ENCODE measurements around the gene HDAC7.

Gene HDAC7

DNA sequence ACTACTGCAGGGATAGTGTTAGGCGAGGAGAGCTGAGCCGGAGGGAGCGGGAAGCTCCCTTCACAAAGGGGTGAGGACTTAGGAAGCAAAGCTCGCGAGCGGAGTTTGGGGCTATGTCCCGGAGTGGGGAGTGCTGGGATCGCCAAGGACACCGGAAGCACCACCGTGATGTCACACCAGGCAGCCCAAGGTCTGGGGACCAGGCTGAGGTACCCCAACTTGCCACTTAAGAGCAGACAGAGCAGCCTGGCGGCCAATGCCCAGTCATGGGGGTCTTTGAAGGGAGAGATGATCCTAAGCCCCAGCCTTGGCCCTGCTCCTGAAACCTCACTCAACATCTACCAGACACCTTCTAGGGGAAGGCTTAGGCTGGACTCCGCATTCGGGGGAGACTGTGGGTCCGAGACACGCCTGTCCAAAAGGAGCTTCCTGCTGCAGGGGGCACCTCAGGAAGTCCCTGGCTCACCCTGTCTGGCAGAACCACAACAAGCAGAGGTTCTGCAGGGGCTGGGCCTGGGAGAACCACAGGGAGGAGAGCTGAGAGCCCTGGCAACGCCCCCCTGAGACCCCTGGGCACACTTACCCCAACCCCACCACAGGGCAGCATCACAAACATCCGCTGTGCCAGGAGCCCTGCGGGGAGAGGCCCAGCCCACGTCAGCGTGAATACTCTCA, 28.9 kb downstream of the HDAC7 start:
- no peak overlapping the region for H3K4me3 ChIP-seq (ENCODE audit: control insufficient read depth, low read depth, low read length)
- no peak for TF ChIP-seq CTCF (conservative IDR thresholded peaks at IDR 0.05; ENCODE audit: control insufficient read depth, insufficient read depth, low read depth, low read length)
- no peak for DNase-seq (ENCODE audit: low read depth)

GRCh38 chr12:47789712-47790489, 29.8 kb downstream of the HDAC7 start:
- H3K4me3 ChIP-seq (ENCODE audit: control insufficient read depth, low read depth, low read length): no peak overlapping the region
- no peak for DNase-seq (ENCODE audit: low read depth)
- no peak for TF ChIP-seq CTCF (conservative IDR thresholded peaks at IDR 0.05; ENCODE audit: control insufficient read depth, insufficient read depth, low read depth, low read length)

DNA sequence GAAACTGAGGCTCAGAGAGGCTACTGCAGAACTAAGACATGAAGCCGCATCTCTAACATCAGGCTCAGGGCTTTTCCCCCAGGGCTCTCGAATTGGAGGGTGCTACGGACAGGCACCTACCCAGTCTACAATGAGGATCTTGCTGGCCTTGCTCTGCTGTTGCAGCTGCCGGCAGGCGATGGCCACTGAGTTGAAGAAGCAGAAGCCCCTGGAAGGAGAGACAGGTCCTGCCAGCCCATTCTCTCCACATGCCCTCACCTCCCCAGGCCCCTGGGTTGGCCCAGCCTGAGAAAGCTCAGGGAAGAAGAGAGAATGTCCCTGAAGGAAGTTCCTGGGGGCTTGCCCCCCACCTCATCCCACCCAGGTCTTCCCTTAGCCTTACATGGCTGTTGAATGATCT, 30.6 kb downstream of the HDAC7 start:
- DNase-seq (ENCODE audit: low read depth): no peak
- no peak overlapping the region for H3K4me3 ChIP-seq (ENCODE audit: control insufficient read depth, low read depth, low read length)
- no peak for TF ChIP-seq CTCF (conservative IDR thresholded peaks at IDR 0.05; ENCODE audit: control insufficient read depth, insufficient read depth, low read depth, low read length)

- H3K4me3 ChIP-seq (ENCODE audit: control insufficient read depth, low read depth, low read length): no peak overlapping the region
- TF ChIP-seq CTCF (conservative IDR thresholded peaks at IDR 0.05; ENCODE audit: control insufficient read depth, insufficient read depth, low read depth, low read length): no peak
- no peak for DNase-seq (ENCODE audit: low read depth)
These were observed 31.9 kb downstream of the HDAC7 start for GRCh38 chr12:47787596-47788319.

DNA sequence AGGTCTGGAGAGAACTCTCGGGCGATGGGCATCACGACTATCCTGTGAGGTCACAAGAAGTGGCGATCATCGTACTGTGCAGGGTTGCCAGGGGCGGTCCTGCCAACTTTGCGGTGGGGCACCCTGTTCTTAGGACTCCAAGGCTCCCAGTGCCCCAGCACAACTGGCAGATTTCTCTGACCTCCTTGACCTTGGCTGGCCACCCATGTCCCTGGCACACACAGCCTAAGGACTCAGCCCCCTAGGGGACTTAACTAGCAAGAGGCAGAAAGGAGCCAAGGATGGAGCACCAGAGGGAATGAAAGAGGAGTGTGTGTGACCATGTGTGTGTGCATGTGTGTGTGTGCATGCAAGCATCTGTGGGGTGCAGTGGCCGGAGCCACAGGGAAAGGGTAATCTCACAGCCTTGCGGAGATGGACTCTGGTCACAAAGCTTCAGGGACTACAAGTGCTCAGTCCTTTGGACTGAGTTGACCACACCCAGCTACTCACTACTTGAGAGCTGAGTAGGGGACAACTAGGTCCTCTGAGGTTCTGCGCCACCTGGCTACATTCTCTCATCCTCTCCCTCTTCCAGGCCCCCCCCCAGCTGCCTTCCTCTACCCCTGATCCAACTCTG, 32.9 kb downstream of the HDAC7 start:
- H3K4me3 ChIP-seq (ENCODE audit: control insufficient read depth, low read depth, low read length): no peak overlapping the region
- no peak for DNase-seq (ENCODE audit: low read depth)
- no peak for TF ChIP-seq CTCF (conservative IDR thresholded peaks at IDR 0.05; ENCODE audit: control insufficient read depth, insufficient read depth, low read depth, low read length)

DNA sequence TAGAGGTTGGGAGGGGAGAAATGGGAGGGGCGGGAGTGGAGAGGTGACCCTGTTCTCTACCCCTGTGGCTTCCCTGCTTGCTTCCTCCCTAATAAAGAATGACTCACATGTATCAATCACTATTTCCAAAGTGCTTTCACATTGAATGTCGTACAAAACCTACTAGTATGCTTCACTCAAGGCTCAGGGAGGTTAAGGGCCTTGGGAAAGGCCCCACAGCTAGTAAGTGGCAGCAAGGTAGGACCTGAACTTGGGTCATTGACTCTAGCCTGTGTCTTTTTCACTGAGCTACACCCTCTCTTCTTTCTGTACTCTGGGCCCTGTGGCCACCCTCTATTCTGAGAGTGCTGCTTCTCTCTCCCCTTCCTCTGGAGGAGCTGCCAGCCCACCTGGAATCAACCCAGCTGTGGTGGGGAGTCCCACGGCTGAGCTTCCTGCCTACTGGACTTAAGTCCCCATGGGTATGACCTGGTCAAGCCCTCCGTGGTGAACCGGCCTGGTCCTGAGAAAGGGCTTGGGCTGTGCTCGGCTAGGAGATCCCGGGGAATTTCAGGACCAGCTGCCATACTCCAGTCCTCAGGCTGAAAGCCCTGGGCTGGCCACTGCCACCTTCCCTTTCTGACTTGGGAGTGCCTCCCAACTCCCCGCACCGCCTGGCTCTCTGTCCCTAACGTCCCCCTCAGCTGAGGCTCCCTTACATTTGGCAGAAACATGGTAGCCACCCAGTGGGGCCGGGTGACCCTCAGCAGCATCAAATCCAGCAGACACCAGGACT, 33.6 kb downstream of the HDAC7 start:
- TF ChIP-seq CTCF (conservative IDR thresholded peaks at IDR 0.05; ENCODE audit: control insufficient read depth, insufficient read depth, low read depth, low read length): no peak
- peak; percentile 71 for DNase-seq (ENCODE audit: low read depth)
- no peak overlapping the region for H3K4me3 ChIP-seq (ENCODE audit: control insufficient read depth, low read depth, low read length)

All from fibroblast of mammary gland (primary cell).